OCI-LY7 (cell line): ENCODE data around the gene TOM1L2. TPM values are rescaled to one million over a fixed set of nuclear protein-coding genes. Genes with fewer than 3 reads are reported as not detected.

Source experiments
- BruUV-seq: library from RNA; stranded (reverse); fragments of 400-500 nt; replicated peaks from 2 replicates; lab custom pipeline; 2021; lab: Mats Ljungman, UMichigan
- CTCF ChIA-PET: fragments of 300-600 bp; sonication (Branson Sonifier 250); formaldehyde crosslinking; loops from one replicate; lab custom pipeline; 2022; ENCODE audit warnings: antibody characterized with exemption; ENCODE audit not compliant: unreplicated experiment; lab: Charles Lee
- POLR2A ChIA-PET: fragments of 300-600 bp; sonication (Branson Sonifier 250); formaldehyde crosslinking; loops from one replicate; lab custom pipeline; 2022; ENCODE audit warnings: antibody characterized with exemption; lab: Charles Lee
- DNase-seq: peaks from one replicate; pipeline ENCODE4 v3.0.0-alpha.2; 2015; ENCODE audit warnings: low spot score
- H2AFZ ChIP-seq: fragments of 200-600 bp; sonication (generic), shearing (Covaris generic); 2 replicates; pipeline ENCODE4 v1.6.1; 2014; ENCODE audit warnings: mild to moderate bottlenecking, antibody characterized with exemption, low read length, moderate library complexity
- H3K27ac ChIP-seq: fragments of 200-600 bp; sonication (generic); 2 replicates; pipeline ENCODE4 v1.5.1; 2014; ENCODE audit warnings: mixed run types, low read depth, mild to moderate bottlenecking, moderate library complexity, low read length, inconsistent platforms; ENCODE audit not compliant: poor library complexity, severe bottlenecking
- H3K36me3 ChIP-seq: fragments of 200-600 bp; sonication (generic); 2 replicates; pipeline ENCODE4 v1.6.1; 2014; ENCODE audit warnings: mild to moderate bottlenecking, antibody characterized with exemption, low read length, moderate library complexity, mixed read lengths; ENCODE audit not compliant: insufficient read depth
- H3K4me1 ChIP-seq: fragments of 200-600 bp; sonication (generic); 2 replicates; pipeline ENCODE4 v1.5.1; 2014; ENCODE audit warnings: mild to moderate bottlenecking, low read length; ENCODE audit not compliant: insufficient read depth, poor library complexity, severe bottlenecking
- H3K4me2 ChIP-seq: fragments of 200-600 bp; sonication (generic); 2 replicates; pipeline ENCODE4 v1.6.1; 2014; ENCODE audit warnings: mild to moderate bottlenecking, low read length
- H3K4me3 ChIP-seq: fragments of 200-600 bp; sonication (generic); 2 replicates; pipeline ENCODE4 v1.5.1; 2014; ENCODE audit warnings: mild to moderate bottlenecking, low read depth, low read length; ENCODE audit not compliant: poor library complexity, severe bottlenecking
- H3K79me2 ChIP-seq: fragments of 200-600 bp; sonication (generic); 2 replicates; pipeline ENCODE4 v1.6.1; 2016; ENCODE audit warnings: low read depth, mild to moderate bottlenecking, low read length, moderate library complexity, mixed read lengths; ENCODE audit not compliant: insufficient read depth
- H3K9me2 ChIP-seq: fragments of 200-600 bp; sonication (generic); 2 replicates; pipeline ENCODE4 v1.6.1; 2016; ENCODE audit warnings: mild to moderate bottlenecking, low read length, mixed read lengths; ENCODE audit not compliant: insufficient read depth
- H3K9me3 ChIP-seq: fragments of 200-600 bp; sonication (generic); 2 replicates; pipeline ENCODE4 v1.6.1; 2014; ENCODE audit warnings: mild to moderate bottlenecking, mixed run types, low read length, mixed read lengths
- H4K20me1 ChIP-seq: fragments of 200-600 bp; sonication (generic); 2 replicates; pipeline ENCODE4 v1.6.1; 2014; ENCODE audit warnings: mild to moderate bottlenecking, antibody characterized with exemption, low read length, moderate library complexity, mixed read lengths; ENCODE audit not compliant: insufficient read depth
- CTCF ChIP-seq: fragments of 200-600 bp; sonication (generic); conservative IDR thresholded peaks from 2 replicates; pipeline ENCODE4 v1.5.1; 2014; ENCODE audit warnings: mild to moderate bottlenecking, antibody characterized with exemption, low read length, moderate library complexity, mixed read lengths
- EZH2phosphoT487 ChIP-seq: fragments of 200-600 bp; sonication (generic); IDR thresholded peaks from 2 replicates; pipeline ENCODE4 v1.6.1; 2018; ENCODE audit warnings: low read depth, borderline replicate concordance, mild to moderate bottlenecking, mixed run types, antibody characterized with exemption, low read length, moderate library complexity, mixed read lengths
- intact Hi-C: fragments of 100-400 bp; cut with micrococcal nuclease; formaldehyde crosslinking; loops from one replicate; pipeline ENCODE4 v1.10.0; 2022; ENCODE audit not compliant: unreplicated experiment
- total RNA-seq, 2 experiments: library from RNA; depleted of rRNA in 1 of 2; stranded (reverse); fragments of >200 nt in 1 of 2; shearing (Covaris generic) in 1 of 2; gene quantifications; 2 replicates each; pipeline ENCODE4 v1.2.3, GENCODE V29; 2014 to 2022

The TOM1L2 gene
- total RNA-seq, 2 experiments from 2014 or later = 4.9 to 14.3 TPM

GRCh38 chr17:18005496-18005895 is 33.3 kb upstream of the TOM1L2 start:
- TF ChIP-seq CTCF = no peak
- TF ChIP-seq EZH2phosphoT487 = no peak
- BruUV-seq = no TSS peak
- Histone ChIP-seq H3K9me2 (no peaks in the 10 kb centered on the region), H3K4me3 (no peak overlapping the region), H3K4me2 (no peak overlapping the region), H3K27ac (no peak overlapping the region), H4K20me1 (no peaks in the 10 kb centered on the region), H2AFZ (no peak overlapping the region), H3K9me3 (no peaks in the 10 kb centered on the region), H3K79me2 (no peaks in the 10 kb centered on the region), H3K36me3 (peaks cover 9% of the 10 kb centered on the region), H3K4me1 (no peaks in the 10 kb centered on the region)
- intact Hi-C loops = no loop called here
- POLR2A ChIA-PET = no interaction called here
- CTCF ChIA-PET = interaction anchor here (1.6 kb wide), 1 partner anchor 10 kb away, joined by 4 read pairs; no protein-coding TSS in a partner anchor
- no peak for DNase-seq

- BruUV-seq = no TSS peak
- Histone ChIP-seq H3K4me1 (no peaks in the 10 kb centered on the region), H4K20me1 (no peaks in the 10 kb centered on the region), H3K79me2 (no peaks in the 10 kb centered on the region), H3K27ac (no peak overlapping the region), H3K9me3 (no peaks in the 10 kb centered on the region), H3K4me2 (no peak overlapping the region), H2AFZ (no peak overlapping the region), H3K4me3 (no peak overlapping the region), H3K36me3 (peaks cover 3% of the 10 kb centered on the region; the same call in 1 of the 2 replicates), H3K9me2 (no peaks in the 10 kb centered on the region)
- intact Hi-C loops = no loop called here
- ChIA-PET CTCF (interaction anchor here (1.1 to 1.6 kb wide), 2 partner anchors 10 to 18 kb away, joined by 4 read pairs; no protein-coding TSS in a partner anchor), POLR2A (no interaction called here)
- TF ChIP-seq CTCF = no peak
- TF ChIP-seq EZH2phosphoT487 = no peak
- no peak for DNase-seq
Measured at GRCh38 chr17:18004884-18005305, 32.7 kb upstream of the TOM1L2 start.

GRCh38 chr17:18004345-18004744 is 32.1 kb upstream of the TOM1L2 start:
- H3K9me2 ChIP-seq = no peaks in the 10 kb centered on the region
- H3K4me1 ChIP-seq = no peaks in the 10 kb centered on the region
- ChIA-PET POLR2A (interaction anchor here (0.6 kb wide), 1 partner anchor 356 kb away, joined by 3 read pairs; no protein-coding TSS in a partner anchor), CTCF (interaction anchor here (1.1 to 1.6 kb wide), 2 partner anchors 9 to 17 kb away, joined by 4 read pairs; no protein-coding TSS in a partner anchor)
- no peak overlapping the region for H2AFZ ChIP-seq
- H3K4me3 ChIP-seq = no peak overlapping the region
- H3K4me2 ChIP-seq = no peak overlapping the region
- peaks cover 1% of the 10 kb centered on the region; the same call in 1 of the 2 replicates for H3K36me3 ChIP-seq
- no peaks in the 10 kb centered on the region for H4K20me1 ChIP-seq
- H3K27ac ChIP-seq = no peak overlapping the region
- H3K79me2 ChIP-seq = no peaks in the 10 kb centered on the region
- BruUV-seq = no TSS peak
- no peaks in the 10 kb centered on the region for H3K9me3 ChIP-seq
- no peak for TF ChIP-seq CTCF
- no peak for TF ChIP-seq EZH2phosphoT487
- DNase-seq = no peak
- intact Hi-C loops = no loop called here
